OCI-LY1 (cell line): ENCODE measurements around the gene IL4I1.

ENCODE experiments used
- EZH2 ChIP-seq: fragments of 200-600 bp; sonication (generic), shearing (Covaris generic); IDR thresholded peaks from 2 replicates; pipeline ENCODE4 v1.8.0; 2017; ENCODE audit warnings: borderline replicate concordance, mixed run types, mild to moderate bottlenecking, antibody characterized with exemption, low read length, moderate library complexity, mixed read lengths
- TF ChIP-seq, protein P1 (sequence below): fragments of 200-600 bp; sonication (generic), shearing (Covaris generic); IDR thresholded peaks from 2 replicates; pipeline ENCODE4 v1.5.1; 2017; ENCODE audit warnings: mild to moderate bottlenecking, antibody characterized with exemption, low read length, moderate library complexity, mixed read lengths

DNA sequence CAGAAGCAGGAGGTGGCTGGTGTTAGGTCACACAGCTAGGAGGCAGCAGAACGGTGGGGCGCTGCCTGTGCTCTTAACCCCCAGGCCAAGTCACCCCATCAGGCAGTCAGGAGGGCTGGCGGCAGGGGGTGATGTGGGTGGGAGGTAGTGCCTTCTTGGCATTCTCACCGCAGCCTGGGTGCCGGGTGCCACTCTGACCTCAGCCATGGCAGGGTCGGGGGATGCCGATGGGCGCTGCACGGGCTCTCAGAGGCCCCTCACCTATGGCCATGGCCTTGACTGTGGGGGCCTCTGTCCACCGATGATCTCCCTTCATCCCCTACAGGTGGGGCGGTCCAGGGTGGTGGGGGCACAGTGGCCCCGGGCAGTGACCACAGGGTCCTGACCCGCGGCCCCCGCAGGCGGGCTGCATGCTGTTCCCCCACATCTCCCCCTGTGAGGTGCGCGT, 40.1 kb downstream of the IL4I1 start:
- TF ChIP-seq, protein P1, sequence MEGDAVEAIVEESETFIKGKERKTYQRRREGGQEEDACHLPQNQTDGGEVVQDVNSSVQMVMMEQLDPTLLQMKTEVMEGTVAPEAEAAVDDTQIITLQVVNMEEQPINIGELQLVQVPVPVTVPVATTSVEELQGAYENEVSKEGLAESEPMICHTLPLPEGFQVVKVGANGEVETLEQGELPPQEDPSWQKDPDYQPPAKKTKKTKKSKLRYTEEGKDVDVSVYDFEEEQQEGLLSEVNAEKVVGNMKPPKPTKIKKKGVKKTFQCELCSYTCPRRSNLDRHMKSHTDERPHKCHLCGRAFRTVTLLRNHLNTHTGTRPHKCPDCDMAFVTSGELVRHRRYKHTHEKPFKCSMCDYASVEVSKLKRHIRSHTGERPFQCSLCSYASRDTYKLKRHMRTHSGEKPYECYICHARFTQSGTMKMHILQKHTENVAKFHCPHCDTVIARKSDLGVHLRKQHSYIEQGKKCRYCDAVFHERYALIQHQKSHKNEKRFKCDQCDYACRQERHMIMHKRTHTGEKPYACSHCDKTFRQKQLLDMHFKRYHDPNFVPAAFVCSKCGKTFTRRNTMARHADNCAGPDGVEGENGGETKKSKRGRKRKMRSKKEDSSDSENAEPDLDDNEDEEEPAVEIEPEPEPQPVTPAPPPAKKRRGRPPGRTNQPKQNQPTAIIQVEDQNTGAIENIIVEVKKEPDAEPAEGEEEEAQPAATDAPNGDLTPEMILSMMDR: no peak
- no peak for TF ChIP-seq EZH2
